Fibroblast of villous mesenchyme (primary cell): ENCODE measurements around the gene ZNF91. TPM values are rescaled to one million over a fixed set of nuclear protein-coding genes. Genes with fewer than 3 reads are reported as not detected.

Experiments
- DNase-seq: peaks from one replicate; pipeline ENCODE4 v3.0.0-alpha.2; 2010; ENCODE audit warnings: low read depth
- H3K4me3 ChIP-seq: 2 replicates; pipeline ENCODE4 v1.5.1; 2011; ENCODE audit warnings: low read depth, mild to moderate bottlenecking, low read length
- total RNA-seq: library from RNA; depleted of rRNA; stranded (reverse); fragments of >200 nt; gene quantifications from 2 replicates; pipeline ENCODE4 v1.2.3, GENCODE V29; 2012
- TF ChIP-seq, protein P1 (sequence below): IDR thresholded peaks from 2 replicates; pipeline ENCODE4 v1.5.1; 2012; ENCODE audit warnings: low read depth, mild to moderate bottlenecking, low read length; ENCODE audit not compliant: insufficient read depth

ZNF91 gene
- total RNA-seq, 1 donor: 19.9 TPM

GRCh38 chr19:23313196-23313595 is 82.1 kb downstream of the ZNF91 start:
- TF ChIP-seq, protein P1, sequence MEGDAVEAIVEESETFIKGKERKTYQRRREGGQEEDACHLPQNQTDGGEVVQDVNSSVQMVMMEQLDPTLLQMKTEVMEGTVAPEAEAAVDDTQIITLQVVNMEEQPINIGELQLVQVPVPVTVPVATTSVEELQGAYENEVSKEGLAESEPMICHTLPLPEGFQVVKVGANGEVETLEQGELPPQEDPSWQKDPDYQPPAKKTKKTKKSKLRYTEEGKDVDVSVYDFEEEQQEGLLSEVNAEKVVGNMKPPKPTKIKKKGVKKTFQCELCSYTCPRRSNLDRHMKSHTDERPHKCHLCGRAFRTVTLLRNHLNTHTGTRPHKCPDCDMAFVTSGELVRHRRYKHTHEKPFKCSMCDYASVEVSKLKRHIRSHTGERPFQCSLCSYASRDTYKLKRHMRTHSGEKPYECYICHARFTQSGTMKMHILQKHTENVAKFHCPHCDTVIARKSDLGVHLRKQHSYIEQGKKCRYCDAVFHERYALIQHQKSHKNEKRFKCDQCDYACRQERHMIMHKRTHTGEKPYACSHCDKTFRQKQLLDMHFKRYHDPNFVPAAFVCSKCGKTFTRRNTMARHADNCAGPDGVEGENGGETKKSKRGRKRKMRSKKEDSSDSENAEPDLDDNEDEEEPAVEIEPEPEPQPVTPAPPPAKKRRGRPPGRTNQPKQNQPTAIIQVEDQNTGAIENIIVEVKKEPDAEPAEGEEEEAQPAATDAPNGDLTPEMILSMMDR: no peak
- no peak overlapping the region for H3K4me3 ChIP-seq
- DNase-seq: no peak

DNA sequence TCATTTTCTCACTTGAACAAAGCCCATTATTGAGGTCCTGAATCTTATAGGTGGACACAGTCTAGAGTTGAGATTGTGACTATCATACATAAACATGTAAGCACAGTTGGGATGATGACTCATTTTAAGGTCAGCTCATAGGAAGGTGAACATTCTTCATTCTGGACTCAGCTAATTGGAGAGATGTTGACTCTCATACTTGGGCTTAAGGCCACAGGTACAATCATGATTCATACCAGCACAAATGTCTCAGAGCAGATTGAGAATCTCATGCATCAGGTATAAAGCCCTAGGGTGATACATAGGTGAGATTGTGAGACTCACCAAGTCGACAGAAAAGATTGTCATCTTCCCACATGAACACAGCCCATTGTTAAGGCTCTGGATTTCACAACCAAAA is 82.8 kb downstream of the ZNF91 start:
- no peak for DNase-seq
- H3K4me3 ChIP-seq: no peak overlapping the region
- TF ChIP-seq, protein P1: no peak

DNA sequence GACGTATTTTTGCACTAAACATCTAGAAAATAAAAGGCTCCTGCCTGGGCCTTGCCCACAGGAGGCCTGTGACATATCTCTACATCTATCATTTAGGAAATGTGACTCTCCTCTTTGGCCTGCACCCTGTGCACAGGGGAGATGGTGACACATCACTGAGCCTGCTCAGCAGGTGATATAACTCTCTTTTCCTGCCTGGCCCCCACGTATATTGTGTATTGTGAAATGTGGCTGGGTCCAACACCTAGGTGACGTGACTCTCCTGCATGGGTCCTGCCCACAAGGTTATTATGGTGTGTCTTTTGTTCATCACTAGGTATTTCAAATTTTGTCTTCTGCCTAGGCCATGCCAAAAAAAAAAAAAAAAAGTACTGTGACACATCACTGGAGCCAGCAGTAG is 83.7 kb downstream of the ZNF91 start:
- no peak overlapping the region for H3K4me3 ChIP-seq
- TF ChIP-seq, protein P1: no peak
- no peak for DNase-seq

DNA sequence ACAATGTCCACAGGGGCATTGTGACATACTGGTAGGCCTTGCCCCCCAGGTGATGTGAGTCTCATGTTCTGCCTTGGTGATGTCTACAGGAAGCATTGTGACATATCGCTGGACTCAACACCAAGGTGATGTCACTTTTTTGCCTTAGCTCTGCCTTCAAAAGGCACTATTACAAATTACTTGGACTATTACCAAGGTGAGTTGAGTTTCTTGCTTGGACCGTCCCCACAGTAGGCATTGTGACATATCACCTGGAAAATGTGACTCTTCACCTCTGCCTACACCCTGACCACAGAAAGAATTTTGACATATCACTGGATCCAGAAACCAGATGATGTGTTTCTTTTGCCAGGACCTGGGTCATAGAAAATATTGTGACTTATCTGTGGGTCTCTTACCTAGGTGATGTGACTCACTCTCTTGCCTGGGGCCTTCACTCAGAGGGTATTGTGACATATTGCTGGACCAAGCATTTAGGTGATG is 84.5 kb downstream of the ZNF91 start:
- DNase-seq: no peak
- no peak overlapping the region for H3K4me3 ChIP-seq
- TF ChIP-seq, protein P1: no peak

DNA sequence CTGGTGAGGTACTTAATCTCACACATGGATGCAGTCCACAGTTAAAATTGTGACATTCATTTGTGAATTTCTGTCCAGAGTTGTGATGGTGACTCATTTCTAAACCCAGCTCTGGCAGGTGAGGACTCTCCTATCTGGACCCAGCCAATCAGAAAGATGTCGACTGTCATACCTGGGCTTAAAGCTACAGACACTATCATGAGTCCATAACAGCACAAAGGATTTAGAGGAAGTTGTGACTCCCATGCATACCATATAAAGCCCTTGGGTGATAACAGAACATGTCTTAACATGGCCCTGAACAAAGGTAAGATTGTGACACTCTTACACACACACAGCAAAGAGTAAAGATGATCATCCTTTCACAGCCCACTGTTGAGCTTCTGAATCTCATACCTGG is 85.3 kb downstream of the ZNF91 start:
- TF ChIP-seq, protein P1: no peak
- DNase-seq: no peak
- no peak overlapping the region for H3K4me3 ChIP-seq

GRCh38 chr19:23305555-23305954 is 89.7 kb downstream of the ZNF91 start:
- no peak for DNase-seq
- TF ChIP-seq, protein P1: no peak
- no peak overlapping the region for H3K4me3 ChIP-seq

- TF ChIP-seq, protein P1: no peak
- no peak overlapping the region for H3K4me3 ChIP-seq
- DNase-seq: no peak
Measured at GRCh38 chr19:23304238-23304637, 91.0 kb downstream of the ZNF91 start.
